Measurements from ENCODE around the gene KIAA0513.

Gene KIAA0513

DNA sequence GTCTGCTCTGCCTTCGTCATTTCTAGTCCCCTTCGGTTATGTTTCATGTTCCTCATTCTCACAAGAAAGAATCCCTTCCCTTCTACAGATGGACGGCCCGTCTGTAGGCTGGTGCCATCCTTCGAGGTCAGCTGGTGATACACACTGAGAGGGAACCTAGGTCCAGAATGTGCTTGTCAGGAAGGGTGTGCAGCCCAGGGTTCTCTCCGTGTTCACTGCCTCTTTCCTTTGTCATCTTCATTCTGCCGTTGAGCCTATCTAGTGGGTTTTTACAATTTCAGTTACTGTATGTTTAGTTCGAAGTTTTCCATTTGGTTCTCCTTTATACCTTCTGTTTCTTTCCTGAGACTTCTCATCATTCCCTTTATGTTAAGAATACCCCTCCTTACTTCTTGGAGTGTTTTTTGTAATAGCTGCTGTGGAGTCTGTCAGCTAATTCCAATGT lies 18.9 kb downstream of the KIAA0513 start:
- peaks cover 51% of the 10 kb centered on the region for H3K4me1 Mint-ChIP-seq
- H3K27me3 Mint-ChIP-seq (ENCODE audit: low read depth, poor library complexity), result peaks cover 8% of the 10 kb centered on the region
- H3K9me3 Mint-ChIP-seq, result no peaks in the 10 kb centered on the region
- TF ChIP-seq, protein P1, sequence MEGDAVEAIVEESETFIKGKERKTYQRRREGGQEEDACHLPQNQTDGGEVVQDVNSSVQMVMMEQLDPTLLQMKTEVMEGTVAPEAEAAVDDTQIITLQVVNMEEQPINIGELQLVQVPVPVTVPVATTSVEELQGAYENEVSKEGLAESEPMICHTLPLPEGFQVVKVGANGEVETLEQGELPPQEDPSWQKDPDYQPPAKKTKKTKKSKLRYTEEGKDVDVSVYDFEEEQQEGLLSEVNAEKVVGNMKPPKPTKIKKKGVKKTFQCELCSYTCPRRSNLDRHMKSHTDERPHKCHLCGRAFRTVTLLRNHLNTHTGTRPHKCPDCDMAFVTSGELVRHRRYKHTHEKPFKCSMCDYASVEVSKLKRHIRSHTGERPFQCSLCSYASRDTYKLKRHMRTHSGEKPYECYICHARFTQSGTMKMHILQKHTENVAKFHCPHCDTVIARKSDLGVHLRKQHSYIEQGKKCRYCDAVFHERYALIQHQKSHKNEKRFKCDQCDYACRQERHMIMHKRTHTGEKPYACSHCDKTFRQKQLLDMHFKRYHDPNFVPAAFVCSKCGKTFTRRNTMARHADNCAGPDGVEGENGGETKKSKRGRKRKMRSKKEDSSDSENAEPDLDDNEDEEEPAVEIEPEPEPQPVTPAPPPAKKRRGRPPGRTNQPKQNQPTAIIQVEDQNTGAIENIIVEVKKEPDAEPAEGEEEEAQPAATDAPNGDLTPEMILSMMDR (IDR thresholded peaks at IDR 0.05), result no peak
- no peak overlapping the region for H3K27ac Mint-ChIP-seq
- DNase-seq, result no peak
- no peak overlapping the region for H3K4me3 Mint-ChIP-seq
- H3K36me3 Mint-ChIP-seq (ENCODE audit: low read depth), result peaks cover 4% of the 10 kb centered on the region

DNA sequence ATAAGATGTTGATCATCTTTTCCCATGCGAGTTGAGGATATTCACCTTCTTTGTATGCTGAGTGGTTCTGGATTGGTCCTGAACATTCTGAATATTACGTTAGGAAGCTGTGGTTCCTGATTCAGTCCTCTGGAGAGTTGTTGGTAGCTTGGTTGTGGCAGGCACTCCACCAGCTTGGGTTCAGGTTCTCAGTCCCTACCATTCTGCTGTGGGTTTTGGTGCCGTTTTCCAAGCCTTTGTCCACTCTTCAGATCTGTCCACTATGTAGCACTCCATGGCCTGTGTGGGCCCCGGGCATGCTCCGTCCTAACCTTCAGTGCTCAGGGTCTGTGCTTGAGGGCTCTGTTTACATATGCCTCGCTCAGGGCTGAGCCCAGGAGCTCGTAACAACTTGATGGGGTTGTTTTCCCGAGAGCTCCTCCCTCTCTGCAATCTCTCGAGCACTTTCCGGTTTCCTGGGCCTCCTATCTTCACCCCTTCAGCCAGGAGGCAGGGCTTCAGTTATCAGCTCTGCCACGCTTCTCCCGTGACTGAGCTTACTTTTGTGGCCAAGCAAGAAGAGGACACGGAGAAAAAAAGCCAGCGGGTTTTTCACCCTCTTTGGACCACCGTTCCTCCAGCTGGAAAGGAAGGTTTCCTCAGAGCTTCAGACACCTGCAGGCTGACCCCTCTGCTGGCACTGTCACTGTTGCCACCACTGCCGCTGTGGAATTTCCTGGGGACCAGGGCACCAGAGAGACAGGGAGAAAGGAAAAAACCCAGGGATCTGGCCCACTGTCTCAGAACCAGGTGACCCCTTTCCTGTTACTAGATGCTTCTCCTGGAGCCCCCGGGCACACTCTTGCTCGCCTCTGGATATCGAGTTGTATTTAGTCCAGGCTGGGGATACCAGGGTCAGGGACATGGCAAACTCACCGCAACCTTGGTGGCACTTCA lies 19.6 kb downstream of the KIAA0513 start:
- peaks cover 13% of the 10 kb centered on the region for H3K27me3 Mint-ChIP-seq (ENCODE audit: low read depth, poor library complexity)
- H3K27ac Mint-ChIP-seq, result peak overlapping the region; percentile 65
- no peak for DNase-seq
- H3K9me3 Mint-ChIP-seq, result no peaks in the 10 kb centered on the region
- H3K4me3 Mint-ChIP-seq, result no peak overlapping the region
- H3K36me3 Mint-ChIP-seq (ENCODE audit: low read depth), result peaks cover 4% of the 10 kb centered on the region
- peaks cover 49% of the 10 kb centered on the region for H3K4me1 Mint-ChIP-seq
- TF ChIP-seq, protein P1 (IDR thresholded peaks at IDR 0.05), result no peak

DNA sequence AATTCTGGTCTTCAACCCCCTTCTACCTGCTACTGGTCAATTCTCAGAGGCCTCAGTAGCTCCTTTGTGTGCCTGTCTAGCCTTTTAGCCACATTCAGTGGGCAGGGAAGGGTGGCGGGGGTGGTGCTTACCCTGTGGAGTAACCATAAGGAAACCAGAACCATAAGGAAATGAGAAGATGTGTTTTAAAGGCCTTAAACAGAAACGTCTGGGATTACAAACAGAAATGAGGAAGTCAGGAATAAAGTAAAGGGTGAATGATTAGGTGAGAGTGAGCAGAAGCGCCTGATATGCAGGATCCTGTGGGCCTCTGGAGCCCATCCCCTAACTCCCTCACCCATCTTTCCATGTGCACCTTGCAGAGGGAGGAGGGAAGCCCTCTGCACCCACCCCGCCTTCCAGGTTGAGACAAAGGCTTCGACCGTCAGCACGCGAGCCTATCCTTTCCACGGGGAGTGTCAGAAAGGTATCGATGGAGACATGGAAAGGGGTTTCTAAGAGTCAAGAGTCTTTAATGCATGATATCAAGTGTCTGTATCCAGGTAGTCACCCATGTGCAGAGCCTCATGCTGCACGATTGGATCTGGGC lies 20.4 kb downstream of the KIAA0513 start:
- DNase-seq, result no peak
- H3K9me3 Mint-ChIP-seq, result no peaks in the 10 kb centered on the region
- no peak overlapping the region for H3K27ac Mint-ChIP-seq
- H3K27me3 Mint-ChIP-seq (ENCODE audit: low read depth, poor library complexity), result peaks cover 13% of the 10 kb centered on the region
- H3K36me3 Mint-ChIP-seq (ENCODE audit: low read depth), result peaks cover 4% of the 10 kb centered on the region
- no peak overlapping the region for H3K4me3 Mint-ChIP-seq
- peaks cover 45% of the 10 kb centered on the region for H3K4me1 Mint-ChIP-seq
- TF ChIP-seq, protein P1 (IDR thresholded peaks at IDR 0.05), result no peak

DNA sequence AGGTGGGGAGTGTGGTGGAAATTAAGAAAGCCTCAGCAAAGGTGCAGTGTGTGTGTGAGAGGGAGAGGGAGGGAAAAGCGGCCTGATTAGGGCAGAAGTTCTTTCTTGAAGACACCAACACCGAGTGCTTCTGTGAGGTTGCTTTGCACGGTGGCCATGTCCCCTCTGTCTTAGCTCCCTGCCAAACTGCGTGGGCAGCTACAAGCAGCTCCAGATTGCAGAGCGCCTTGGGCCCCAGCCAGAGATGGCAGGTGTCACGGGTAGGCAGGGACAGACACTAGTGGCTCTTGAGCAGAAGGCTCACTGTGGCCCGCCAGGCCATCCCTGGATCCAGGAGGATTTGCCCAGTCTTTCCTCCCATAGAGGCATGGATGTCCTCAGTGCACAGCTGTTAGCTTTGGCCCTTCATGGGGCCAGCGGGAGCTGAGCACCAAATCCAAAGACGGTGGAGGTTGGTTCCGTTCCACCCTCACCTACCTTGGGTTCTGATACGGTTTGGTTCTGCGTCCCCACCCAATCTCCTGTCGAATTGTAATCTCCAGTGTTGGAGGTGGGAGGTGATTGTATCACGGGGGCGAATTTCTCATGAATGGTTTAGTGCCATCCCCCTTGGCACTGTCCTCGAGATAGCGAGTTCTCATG lies 21.4 kb downstream of the KIAA0513 start:
- peaks cover 45% of the 10 kb centered on the region for H3K4me1 Mint-ChIP-seq
- peaks cover 4% of the 10 kb centered on the region for H3K36me3 Mint-ChIP-seq (ENCODE audit: low read depth)
- DNase-seq, result no peak
- TF ChIP-seq, protein P1 (IDR thresholded peaks at IDR 0.05), result no peak
- H3K27me3 Mint-ChIP-seq (ENCODE audit: low read depth, poor library complexity), result peaks cover 13% of the 10 kb centered on the region
- no peak overlapping the region for H3K27ac Mint-ChIP-seq
- no peak overlapping the region for H3K4me3 Mint-ChIP-seq
- no peaks in the 10 kb centered on the region for H3K9me3 Mint-ChIP-seq

DNA sequence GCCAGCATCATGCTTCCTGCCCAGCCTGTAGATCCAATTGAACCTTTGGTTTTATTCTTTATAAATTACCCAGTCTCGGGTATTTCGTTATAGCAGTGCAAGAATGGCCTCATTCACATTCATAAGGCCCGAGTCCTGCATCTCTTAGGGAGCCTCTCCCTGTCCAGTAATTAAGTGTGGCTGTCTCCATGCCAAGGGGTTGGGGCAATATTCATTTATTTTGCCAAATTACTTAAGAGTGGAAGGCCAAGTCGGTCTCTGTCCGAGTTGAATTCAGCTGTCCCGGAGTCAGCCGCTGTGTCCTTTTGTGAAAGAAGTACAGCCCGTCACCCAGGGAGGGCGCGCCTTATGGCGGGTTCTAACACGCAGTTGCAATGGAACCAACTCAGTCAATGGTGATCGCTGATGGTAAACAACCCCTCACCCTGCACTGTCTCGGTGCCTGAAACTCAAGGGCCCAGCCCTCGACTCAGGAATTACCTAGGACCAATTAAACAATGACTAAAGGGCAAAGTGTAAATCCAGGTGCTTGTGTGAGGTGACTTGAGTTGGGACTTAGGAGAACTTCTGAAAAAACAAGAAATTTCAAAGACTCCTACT lies 22.2 kb downstream of the KIAA0513 start:
- peaks cover 4% of the 10 kb centered on the region for H3K36me3 Mint-ChIP-seq (ENCODE audit: low read depth)
- H3K9me3 Mint-ChIP-seq, result no peaks in the 10 kb centered on the region
- TF ChIP-seq, protein P1 (IDR thresholded peaks at IDR 0.05), result no peak
- no peak for DNase-seq
- H3K4me3 Mint-ChIP-seq, result no peak overlapping the region
- peaks cover 45% of the 10 kb centered on the region for H3K4me1 Mint-ChIP-seq
- H3K27me3 Mint-ChIP-seq (ENCODE audit: low read depth, poor library complexity), result peaks cover 13% of the 10 kb centered on the region
- H3K27ac Mint-ChIP-seq, result no peak overlapping the region

All from nephron progenitor cell (in vitro differentiated cells).